GM12873 (cell line): Measurements from ENCODE around the gene PLSCR5.

Experiments
- TF ChIP-seq, protein P1 (sequence below): IDR thresholded peaks from 2 replicates; pipeline ENCODE4 v1.5.1; 2012; ENCODE audit warnings: low read depth, mild to moderate bottlenecking, moderate library complexity, low read length, control low read depth; ENCODE audit not compliant: insufficient read depth; ENCODE audit errors: missing control alignments

Gene PLSCR5

DNA sequence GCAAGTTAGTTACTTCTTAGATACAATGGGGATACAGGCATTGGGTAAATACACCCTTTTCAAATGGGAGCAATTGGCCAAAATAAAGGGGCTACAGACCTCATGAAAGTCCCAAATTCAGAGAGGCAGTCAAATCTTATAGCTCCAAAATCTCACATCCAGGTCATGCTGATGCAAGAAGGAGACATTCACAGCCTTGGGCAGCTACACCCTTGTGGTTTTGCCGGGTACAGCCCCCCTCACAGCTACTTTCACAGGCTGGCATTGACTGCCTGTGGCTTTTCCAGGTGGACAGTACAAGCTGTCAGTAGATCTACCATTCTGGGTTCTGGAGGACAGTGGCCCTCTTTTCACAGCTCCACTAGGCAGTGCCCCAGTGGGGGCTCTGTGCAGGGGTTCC lies 43.3 kb downstream of the PLSCR5 start:
- TF ChIP-seq, protein P1, sequence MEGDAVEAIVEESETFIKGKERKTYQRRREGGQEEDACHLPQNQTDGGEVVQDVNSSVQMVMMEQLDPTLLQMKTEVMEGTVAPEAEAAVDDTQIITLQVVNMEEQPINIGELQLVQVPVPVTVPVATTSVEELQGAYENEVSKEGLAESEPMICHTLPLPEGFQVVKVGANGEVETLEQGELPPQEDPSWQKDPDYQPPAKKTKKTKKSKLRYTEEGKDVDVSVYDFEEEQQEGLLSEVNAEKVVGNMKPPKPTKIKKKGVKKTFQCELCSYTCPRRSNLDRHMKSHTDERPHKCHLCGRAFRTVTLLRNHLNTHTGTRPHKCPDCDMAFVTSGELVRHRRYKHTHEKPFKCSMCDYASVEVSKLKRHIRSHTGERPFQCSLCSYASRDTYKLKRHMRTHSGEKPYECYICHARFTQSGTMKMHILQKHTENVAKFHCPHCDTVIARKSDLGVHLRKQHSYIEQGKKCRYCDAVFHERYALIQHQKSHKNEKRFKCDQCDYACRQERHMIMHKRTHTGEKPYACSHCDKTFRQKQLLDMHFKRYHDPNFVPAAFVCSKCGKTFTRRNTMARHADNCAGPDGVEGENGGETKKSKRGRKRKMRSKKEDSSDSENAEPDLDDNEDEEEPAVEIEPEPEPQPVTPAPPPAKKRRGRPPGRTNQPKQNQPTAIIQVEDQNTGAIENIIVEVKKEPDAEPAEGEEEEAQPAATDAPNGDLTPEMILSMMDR = no peak

DNA sequence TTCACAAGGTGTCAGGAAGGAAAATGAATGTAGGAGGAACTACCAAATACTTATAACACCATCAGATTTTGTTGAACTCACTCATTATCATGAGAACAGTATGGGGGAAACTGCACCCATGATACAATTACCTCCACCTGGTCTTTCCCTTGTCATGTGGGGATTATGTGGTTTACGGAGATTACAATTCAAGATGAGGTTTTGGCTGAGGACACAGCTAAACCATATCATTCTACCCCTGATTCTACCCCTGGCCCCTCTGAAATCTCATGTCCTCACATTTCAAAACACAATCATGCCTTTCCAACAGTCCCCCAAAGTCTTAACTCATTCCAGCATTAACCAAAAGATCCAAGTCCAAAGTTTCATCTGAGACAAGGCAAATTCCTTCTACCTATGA lies 43.7 kb downstream of the PLSCR5 start:
- TF ChIP-seq, protein P1 = no peak

DNA sequence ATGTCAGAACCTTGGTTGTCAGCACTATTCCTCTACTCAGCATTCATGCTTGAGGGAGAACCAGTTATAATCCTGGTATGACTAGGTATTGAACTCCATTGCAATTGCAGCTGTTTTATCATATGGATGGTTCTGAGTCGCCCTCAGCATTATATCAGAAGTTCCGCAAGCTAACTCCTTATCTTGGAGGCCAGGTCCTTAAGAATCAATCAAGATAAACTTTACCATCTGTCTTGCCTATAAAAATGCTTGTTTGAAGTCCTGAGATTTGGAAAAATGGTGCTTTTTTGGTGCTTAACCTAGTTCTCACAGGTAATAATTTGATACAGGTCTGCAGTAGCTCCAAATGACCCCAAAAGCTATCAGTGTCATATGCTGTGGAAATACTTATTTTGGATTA lies 44.5 kb downstream of the PLSCR5 start:
- TF ChIP-seq, protein P1 = no peak

DNA sequence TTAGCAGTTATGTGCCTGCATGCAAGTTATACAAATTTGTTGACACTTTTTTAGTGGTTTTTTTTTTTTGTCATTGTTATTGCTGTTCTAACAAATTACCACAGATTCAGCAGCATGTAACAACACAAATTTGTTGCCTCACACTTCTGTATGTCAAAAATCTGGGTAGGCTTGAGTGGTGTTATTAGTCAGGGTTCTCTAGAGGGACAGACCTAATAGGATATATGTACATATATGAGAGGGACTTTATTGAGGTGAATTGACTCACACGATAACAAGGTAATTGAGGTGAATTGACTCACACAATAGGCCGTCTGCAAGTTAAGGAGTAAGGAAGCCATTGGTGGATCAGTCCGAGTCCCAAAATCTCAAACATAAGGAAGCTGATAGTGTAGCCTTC lies 45.8 kb downstream of the PLSCR5 start:
- TF ChIP-seq, protein P1 = no peak

DNA sequence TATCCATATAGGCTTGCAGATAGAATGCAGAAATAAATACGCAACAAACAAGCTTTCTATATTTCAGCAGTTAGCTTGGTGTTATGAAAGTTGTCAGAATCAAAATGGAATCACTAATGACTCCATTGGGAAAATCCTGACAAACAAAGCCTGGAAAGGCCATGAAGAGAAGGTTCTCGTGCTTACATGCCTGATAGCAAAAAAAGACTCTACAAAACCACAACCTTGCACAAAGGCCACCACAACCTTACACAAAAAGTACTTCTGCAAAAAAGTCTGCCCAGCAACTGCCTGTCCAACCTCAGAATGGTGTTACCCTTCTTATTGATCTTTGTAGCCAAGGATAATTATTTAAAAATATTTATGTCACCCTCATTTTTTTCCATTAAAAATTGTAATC lies 46.4 kb downstream of the PLSCR5 start:
- TF ChIP-seq, protein P1 = no peak

DNA sequence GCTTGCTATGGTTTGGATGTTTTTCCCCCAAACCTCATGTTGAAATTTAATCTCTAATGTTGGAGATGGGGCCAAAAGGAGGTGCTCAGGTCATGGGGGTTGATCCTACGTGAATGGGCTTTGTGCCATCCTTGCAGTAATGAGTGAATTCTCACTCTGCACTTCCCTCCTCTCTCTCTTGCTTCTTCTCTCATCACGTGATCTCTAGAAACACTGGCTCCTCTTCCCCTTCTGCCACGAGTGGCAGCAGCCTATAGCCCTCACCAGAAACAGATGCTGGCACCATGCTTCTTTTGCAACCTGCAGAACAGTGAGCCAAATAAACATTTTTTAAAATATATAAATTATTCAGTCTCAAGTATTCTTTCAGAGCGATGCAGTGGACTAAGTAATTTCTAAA lies 47.4 kb downstream of the PLSCR5 start:
- TF ChIP-seq, protein P1 = no peak

DNA sequence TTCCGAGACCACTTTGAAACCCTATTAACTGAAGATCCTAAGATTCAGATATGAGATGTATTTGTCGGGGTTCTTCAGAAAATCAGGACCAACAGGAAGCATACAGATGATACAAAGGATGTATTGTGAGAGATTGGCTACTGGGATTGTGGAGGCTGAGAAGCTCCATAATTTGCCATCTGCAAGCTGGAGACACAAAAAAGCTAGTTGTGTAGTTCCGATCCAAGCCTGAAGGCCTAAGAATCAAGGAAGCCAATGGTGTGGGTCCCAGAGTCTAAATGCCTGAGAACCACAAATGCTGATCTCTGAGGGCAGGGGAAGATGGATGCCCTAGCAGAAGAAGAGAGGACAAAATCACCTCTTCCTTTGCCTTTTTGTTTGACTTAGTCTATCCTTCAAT lies 49.8 kb downstream of the PLSCR5 start:
- TF ChIP-seq, protein P1 = no peak
